ENCODE data around the gene CD93.

The CD93 gene

GRCh38 chr20:23097636-23098580 lies 11.8 kb upstream of the CD93 start:
- no peak for DNase-seq (ENCODE audit: low read depth in 3 of 3)

- DNase-seq (ENCODE audit: low read depth in 3 of 3) = no peak
Observed at GRCh38 chr20:23096986-23097520, 10.9 kb upstream of the CD93 start.

GRCh38 chr20:23096097-23096496 lies 10.0 kb upstream of the CD93 start:
- DNase-seq (ENCODE audit: low read depth in 3 of 3) = no peak

- DNase-seq (ENCODE audit: low read depth in 3 of 3) = no peak
Observed at GRCh38 chr20:23095499-23095898, 9.4 kb upstream of the CD93 start.

GRCh38 chr20:23094927-23095326 lies 8.8 kb upstream of the CD93 start:
- DNase-seq (ENCODE audit: low read depth in 3 of 3) = no peak

GRCh38 chr20:23094213-23094896 lies 8.2 kb upstream of the CD93 start:
- DNase-seq (ENCODE audit: low read depth in 3 of 3) = no peak

- DNase-seq (ENCODE audit: low read depth in 3 of 3) = no peak
Observed at GRCh38 chr20:23093613-23094012, 7.5 kb upstream of the CD93 start.

- no peak for DNase-seq (ENCODE audit: low read depth in 3 of 3)
Observed at GRCh38 chr20:23092861-23093495, 6.9 kb upstream of the CD93 start.

- DNase-seq (ENCODE audit: low read depth in 3 of 3) = no peak
Observed at GRCh38 chr20:23092384-23092756, 6.2 kb upstream of the CD93 start.

GRCh38 chr20:23091721-23092383 lies 5.7 kb upstream of the CD93 start:
- DNase-seq (ENCODE audit: low read depth in 3 of 3) = no peak

- DNase-seq (ENCODE audit: low read depth in 3 of 3) = no peak
Observed at GRCh38 chr20:23090878-23091277, 4.8 kb upstream of the CD93 start.

- DNase-seq (ENCODE audit: low read depth in 3 of 3) = no peak
Observed at GRCh38 chr20:23090147-23090546, 4.0 kb upstream of the CD93 start.

- DNase-seq (ENCODE audit: low read depth in 3 of 3) = no peak
Observed at GRCh38 chr20:23088866-23089265, 2.7 kb upstream of the CD93 start.

- no peak for DNase-seq (ENCODE audit: low read depth in 3 of 3)
Observed at GRCh38 chr20:23087587-23088251, 1.6 kb upstream of the CD93 start.

- DNase-seq (ENCODE audit: low read depth in 3 of 3) = no peak
Observed at GRCh38 chr20:23086931-23087411, 847 bp upstream of the CD93 start.

- no peak for DNase-seq (ENCODE audit: low read depth in 3 of 3)
Observed at GRCh38 chr20:23085436-23086055, 578 bp downstream of the CD93 start.

- no peak for DNase-seq (ENCODE audit: low read depth in 3 of 3)
Observed at GRCh38 chr20:23084845-23085365, 1.2 kb downstream of the CD93 start.

GRCh38 chr20:23084282-23084844 lies 1.8 kb downstream of the CD93 start:
- no peak for DNase-seq (ENCODE audit: low read depth in 3 of 3)

- DNase-seq (ENCODE audit: low read depth in 3 of 3) = no peak
Observed at GRCh38 chr20:23083553-23084220, 2.4 kb downstream of the CD93 start.
